PFSK-1 (cell line): ENCODE data around the gene GRIN2D.

Experiments used
- FOXP2 ChIP-seq: optimal IDR thresholded peaks from 2 replicates; pipeline ENCODE3; 2011; ENCODE audit warnings: borderline replicate concordance, control low read depth, inconsistent platforms; ENCODE audit not compliant: insufficient read depth; ENCODE audit errors: extremely low read length, extremely low read depth
- POLR2AphosphoS5 ChIP-seq: IDR thresholded peaks from 2 replicates; pipeline ENCODE4 v1.6.1; 2012; ENCODE audit warnings: low read depth, mild to moderate bottlenecking, control low read depth, low read length, moderate library complexity
- SIN3A ChIP-seq: IDR thresholded peaks from 2 replicates; pipeline ENCODE4 v1.6.1; 2012; ENCODE audit warnings: mild to moderate bottlenecking, low read length, moderate library complexity, borderline replicate concordance; ENCODE audit not compliant: insufficient read depth
- TAF1 ChIP-seq: IDR thresholded peaks from 2 replicates; pipeline ENCODE4 v1.6.1; 2012; ENCODE audit warnings: low read length, control low read depth, borderline replicate concordance; ENCODE audit not compliant: insufficient read depth
- TF ChIP-seq, protein P1 (sequence below), 2 experiments: IDR thresholded peaks; 2 replicates each; pipeline versions ENCODE4 v1.6.1 to v1.8.0; 2011 to 2012; ENCODE audit warnings: low read depth in 2 of 2, low read length in 2 of 2, control low read depth in 1 of 2, inconsistent platforms in 1 of 2, mild to moderate bottlenecking in 1 of 2, moderate library complexity in 1 of 2; ENCODE audit not compliant: insufficient read depth in 1 of 2

GRIN2D gene

DNA sequence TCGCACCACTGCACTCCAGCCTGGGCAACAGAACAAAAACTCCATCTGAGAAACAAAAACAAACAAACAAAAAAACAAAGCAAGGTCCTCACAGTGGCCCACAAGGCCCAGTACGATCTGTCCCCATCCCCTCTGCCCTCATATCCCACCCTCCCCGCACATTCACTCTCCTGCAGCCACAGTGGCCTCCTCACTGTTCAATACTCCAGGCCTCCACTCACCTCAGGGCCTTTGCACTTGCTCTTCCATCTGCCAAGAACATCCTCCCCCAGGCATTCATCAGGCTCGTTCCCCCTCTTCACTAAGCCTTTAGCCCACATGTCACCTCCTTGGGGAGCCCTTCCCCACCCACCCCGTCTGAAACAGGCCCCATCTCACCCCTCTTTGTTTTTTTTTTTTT lies 34.3 kb upstream of the GRIN2D start:
- TF ChIP-seq FOXP2 (no peak), POLR2AphosphoS5 (no peak), SIN3A (no peak), TAF1 (no peak)
- TF ChIP-seq, protein P1, sequence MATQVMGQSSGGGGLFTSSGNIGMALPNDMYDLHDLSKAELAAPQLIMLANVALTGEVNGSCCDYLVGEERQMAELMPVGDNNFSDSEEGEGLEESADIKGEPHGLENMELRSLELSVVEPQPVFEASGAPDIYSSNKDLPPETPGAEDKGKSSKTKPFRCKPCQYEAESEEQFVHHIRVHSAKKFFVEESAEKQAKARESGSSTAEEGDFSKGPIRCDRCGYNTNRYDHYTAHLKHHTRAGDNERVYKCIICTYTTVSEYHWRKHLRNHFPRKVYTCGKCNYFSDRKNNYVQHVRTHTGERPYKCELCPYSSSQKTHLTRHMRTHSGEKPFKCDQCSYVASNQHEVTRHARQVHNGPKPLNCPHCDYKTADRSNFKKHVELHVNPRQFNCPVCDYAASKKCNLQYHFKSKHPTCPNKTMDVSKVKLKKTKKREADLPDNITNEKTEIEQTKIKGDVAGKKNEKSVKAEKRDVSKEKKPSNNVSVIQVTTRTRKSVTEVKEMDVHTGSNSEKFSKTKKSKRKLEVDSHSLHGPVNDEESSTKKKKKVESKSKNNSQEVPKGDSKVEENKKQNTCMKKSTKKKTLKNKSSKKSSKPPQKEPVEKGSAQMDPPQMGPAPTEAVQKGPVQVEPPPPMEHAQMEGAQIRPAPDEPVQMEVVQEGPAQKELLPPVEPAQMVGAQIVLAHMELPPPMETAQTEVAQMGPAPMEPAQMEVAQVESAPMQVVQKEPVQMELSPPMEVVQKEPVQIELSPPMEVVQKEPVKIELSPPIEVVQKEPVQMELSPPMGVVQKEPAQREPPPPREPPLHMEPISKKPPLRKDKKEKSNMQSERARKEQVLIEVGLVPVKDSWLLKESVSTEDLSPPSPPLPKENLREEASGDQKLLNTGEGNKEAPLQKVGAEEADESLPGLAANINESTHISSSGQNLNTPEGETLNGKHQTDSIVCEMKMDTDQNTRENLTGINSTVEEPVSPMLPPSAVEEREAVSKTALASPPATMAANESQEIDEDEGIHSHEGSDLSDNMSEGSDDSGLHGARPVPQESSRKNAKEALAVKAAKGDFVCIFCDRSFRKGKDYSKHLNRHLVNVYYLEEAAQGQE (IDR thresholded peaks at IDR 0.05; ENCODE audit: insufficient read depth in 1 of 2, low read depth in 2 of 2, low read length in 2 of 2), result no peak

GRCh38 chr19:48361912-48362311 lies 31.6 kb upstream of the GRIN2D start:
- TF ChIP-seq TAF1, result no peak
- TF ChIP-seq, protein P1 (IDR thresholded peaks at IDR 0.05; ENCODE audit: insufficient read depth in 1 of 2, low read depth in 2 of 2, low read length in 2 of 2), result no peak

- TF ChIP-seq, protein P1 (IDR thresholded peaks at IDR 0.05; ENCODE audit: insufficient read depth in 1 of 2, low read depth in 2 of 2, low read length in 2 of 2), result no peak
- TF ChIP-seq POLR2AphosphoS5, result 0 out of 2 replicates have a peak, but pooled peaks have one; percentile 53
Measured at GRCh38 chr19:48362716-48363499, 30.6 kb upstream of the GRIN2D start.

GRCh38 chr19:48363500-48363809 lies 30.0 kb upstream of the GRIN2D start:
- TF ChIP-seq SIN3A, result no peak
- no peak; the same call in 1 of the 2 replicates for TF ChIP-seq POLR2AphosphoS5
- TF ChIP-seq, protein P1 (IDR thresholded peaks at IDR 0.05; ENCODE audit: insufficient read depth in 1 of 2, low read depth in 2 of 2, low read length in 2 of 2), result no peak
- no peak for TF ChIP-seq FOXP2
- TF ChIP-seq TAF1, result no peak

- peak; percentile 95 for TF ChIP-seq FOXP2
- 0 out of 2 replicates have a peak, but pooled peaks have one; percentile 43 for TF ChIP-seq TAF1
- TF ChIP-seq, protein P1 (IDR thresholded peaks at IDR 0.05; ENCODE audit: insufficient read depth in 1 of 2, low read depth in 2 of 2, low read length in 2 of 2), result no peak
- TF ChIP-seq SIN3A, result no peak
- TF ChIP-seq POLR2AphosphoS5, result peak; percentile 69
Measured at GRCh38 chr19:48363810-48364597, 29.5 kb upstream of the GRIN2D start, which contains the start of the genes SYNGR4 and TMEM143. Gene SYNGR4, plus strand, starts transcription at chr19:48364367. Its CDS starts 1,476 bp downstream, at chr19:48365843. Gene TMEM143, minus strand, starts transcription at chr19:48363940. Its CDS starts 20 bp downstream, at chr19:48363920.
